HepG2 (cell line): ENCODE data around the gene CCDC97. TPM values are rescaled to one million over a fixed set of nuclear protein-coding genes. Genes with fewer than 3 reads are reported as not detected.
A peak's percentile ranks its signal among the peaks of the same experiment; 100 is the strongest.

Experiments used
- ATAC-seq: fragments of 200-7000 bp; cut with Tn5 transposase; 3 replicates; pipeline ENCODE4 v1.9.1; 2020; ENCODE audit warnings: mild to moderate bottlenecking, moderate library complexity
- BruUV-seq: library from RNA; stranded (reverse); fragments of 400-500 nt; replicated peaks from 2 replicates; lab custom pipeline; 2021; lab: Mats Ljungman, UMichigan
- CTCF ChIA-PET: fragments of 300-600 bp; formaldehyde crosslinking; extraction: SDS; loops from one replicate; lab custom pipeline; 2021; ENCODE audit warnings: low total read pairs, inconsistent platforms, low intra/inter-chr PET ratio; lab: Yijun Ruan, JAX
- POLR2A ChIA-PET: fragments of 350-600 bp; sonication (Branson Sonifier 250); formaldehyde crosslinking; loops from one replicate; lab custom pipeline; 2020; ENCODE audit warnings: antibody characterized with exemption, inconsistent platforms; lab: Yijun Ruan, JAX
- DNase-seq: peaks from one replicate; pipeline ENCODE4 v3.0.0-alpha.2; 2015; ENCODE audit warnings: low spot score
- FAIRE-seq: peaks from 3 replicates; lab custom pipeline; 2011; peaks lifted over from hg19 to GRCh38; lab: Jason Lieb, UNC
- H2AFZ ChIP-seq: one replicate; pipeline ENCODE4 v1.6.1; 2011; ENCODE audit warnings: low read length, inconsistent platforms
- H3K27ac ChIP-seq: fragments of 300-600 bp; 3 replicates; pipeline ENCODE4 v1.8.0; 2011; ENCODE audit warnings: mixed run types, mild to moderate bottlenecking, mixed read lengths, low read length, inconsistent platforms; ENCODE audit not compliant: insufficient read depth; ENCODE audit errors: extremely low read length
- H3K27me3 ChIP-seq, 2 experiments: fragments of 200-600 bp in 1 of 2; 2 replicates in 1 of 2; 3 replicates in 1 of 2; pipeline versions ENCODE4 v1.6.0 to v1.8.0; 2011; ENCODE audit warnings: low read length in 2 of 2, mild to moderate bottlenecking in 2 of 2, moderate library complexity in 2 of 2, inconsistent platforms in 1 of 2; ENCODE audit not compliant: insufficient read depth in 2 of 2, control insufficient read depth in 1 of 2
- H3K36me3 ChIP-seq, 2 experiments: fragments of 200-600 bp in 1 of 2; replicated peaks in 1 of 2; 2 replicates in 1 of 2; 3 replicates in 1 of 2; pipeline versions ENCODE4 v1.5.1 to v1.8.0; 2011; ENCODE audit warnings: low read length in 2 of 2, inconsistent platforms in 1 of 2; ENCODE audit not compliant: insufficient read depth in 2 of 2, control insufficient read depth in 1 of 2
- H3K4me1 ChIP-seq: 2 replicates; pipeline ENCODE4 v1.5.1; 2012; ENCODE audit warnings: low read length, inconsistent platforms; ENCODE audit not compliant: insufficient read depth
- H3K4me2 ChIP-seq: 2 replicates; pipeline ENCODE4 v1.6.0; 2011; ENCODE audit warnings: low read depth, low read length, inconsistent platforms
- H3K4me3 ChIP-seq, 3 experiments: fragments of 200-600 bp in 1 of 3; sonication (generic), shearing (Covaris generic) in 1 of 3; replicated peaks in 1 of 3; 2 replicates each; pipeline ENCODE4 v1.5.1; 2011 to 2016; ENCODE audit warnings: low read length in 3 of 3, inconsistent platforms in 2 of 3, low read depth in 2 of 3, mild to moderate bottlenecking in 2 of 3, control low read depth in 1 of 3, mixed read lengths in 1 of 3; ENCODE audit not compliant: insufficient read depth in 1 of 3
- H3K79me2 ChIP-seq: one replicate; pipeline ENCODE4 v1.6.1; 2011; ENCODE audit warnings: low read length, inconsistent platforms; ENCODE audit not compliant: insufficient read depth
- H3K9ac ChIP-seq: 2 replicates; pipeline ENCODE4 v1.6.0; 2011; ENCODE audit warnings: mild to moderate bottlenecking, low read depth, low read length, inconsistent platforms; ENCODE audit not compliant: insufficient read depth
- H3K9me3 ChIP-seq: 2 replicates; pipeline ENCODE4 v1.5.1; 2012; ENCODE audit warnings: mild to moderate bottlenecking, low read length
- H4K20me1 ChIP-seq: 2 replicates; pipeline ENCODE4 v1.6.0; 2011; ENCODE audit warnings: inconsistent platforms, mild to moderate bottlenecking, low read length, moderate library complexity; ENCODE audit not compliant: insufficient read depth
- ARNT2 ChIP-seq: sonication (generic); formaldehyde crosslinking; IDR thresholded peaks from 2 replicates; pipeline ENCODE4 v1.8.0; 2022; ENCODE audit warnings: mild to moderate bottlenecking, low read depth, missing genetic modification reagents, moderate library complexity
- FOXP1 ChIP-seq, 2 experiments: fragments of 450-650 bp in 1 of 2; IDR thresholded peaks; 2 replicates each; pipeline ENCODE4 v1.6.1; 2017 to 2018; ENCODE audit warnings: antibody characterized with exemption in 1 of 2
- MBD4 ChIP-seq: IDR thresholded peaks from 2 replicates; pipeline ENCODE4 v1.6.1; 2012; ENCODE audit warnings: low read length, inconsistent platforms, borderline replicate concordance
- MTA1 ChIP-seq: sonication (generic); formaldehyde crosslinking; IDR thresholded peaks from 2 replicates; pipeline ENCODE4 v1.4.0; 2020; ENCODE audit warnings: missing genetic modification reagents, mild to moderate bottlenecking, borderline replicate concordance
- NR2F2 ChIP-seq: IDR thresholded peaks from 2 replicates; pipeline ENCODE4 v1.6.1; 2012; ENCODE audit warnings: low read depth, inconsistent platforms, borderline replicate concordance
- POLR2A ChIP-seq, 2 experiments: IDR thresholded peaks; 2 replicates each; pipeline ENCODE4 v1.6.1; 2011; ENCODE audit warnings: low read depth in 2 of 2, low read length in 2 of 2, mild to moderate bottlenecking in 1 of 2, moderate library complexity in 1 of 2; ENCODE audit not compliant: insufficient read depth in 1 of 2
- SP1 ChIP-seq, 2 experiments: fragments of 450-650 bp in 1 of 2; sonication (generic) in 1 of 2; formaldehyde crosslinking in 1 of 2; IDR thresholded peaks; 2 replicates each; pipeline versions ENCODE4 v1.4.0 to v1.6.1; 2016 to 2020; ENCODE audit warnings: missing genetic modification reagents in 1 of 2
- SRSF1 ChIP-seq: fragments of 200-400 bp; formaldehyde crosslinking; optimal IDR thresholded peaks from 2 replicates; pipeline ENCODE3; 2017; ENCODE audit warnings: mild to moderate bottlenecking, low read depth, low read length, moderate library complexity
- TBP ChIP-seq: sonication (generic); formaldehyde crosslinking; IDR thresholded peaks from 2 replicates; pipeline ENCODE4 v1.5.0; 2020; ENCODE audit warnings: missing genetic modification reagents
- TSC22D2 ChIP-seq: sonication (generic); formaldehyde crosslinking; IDR thresholded peaks from 2 replicates; pipeline ENCODE4 v1.5.1; 2020; ENCODE audit warnings: missing genetic modification reagents, mild to moderate bottlenecking, borderline replicate concordance
- ZFP82 ChIP-seq: sonication (generic); formaldehyde crosslinking; IDR thresholded peaks from 2 replicates; pipeline ENCODE4 v1.5.1; 2020; ENCODE audit warnings: mild to moderate bottlenecking, missing genetic modification reagents, borderline replicate concordance
- ZFP90 ChIP-seq: sonication (generic); formaldehyde crosslinking; IDR thresholded peaks from 2 replicates; pipeline ENCODE4 v1.8.0; 2022; ENCODE audit warnings: missing genetic modification reagents, mild to moderate bottlenecking, inconsistent platforms, borderline replicate concordance
- ZMAT5 ChIP-seq: sonication (generic); formaldehyde crosslinking; IDR thresholded peaks from 2 replicates; pipeline ENCODE4 v1.5.0; 2020; ENCODE audit warnings: mild to moderate bottlenecking, low read depth, missing genetic modification reagents, borderline replicate concordance
- ZNF232 ChIP-seq: sonication (generic); formaldehyde crosslinking; IDR thresholded peaks from 2 replicates; pipeline ENCODE4 v1.4.0; 2020; ENCODE audit warnings: missing genetic modification reagents, borderline replicate concordance
- ZNF3 ChIP-seq: IDR thresholded peaks from 2 replicates; pipeline ENCODE4 v1.7.0; 2017; ENCODE audit warnings: inconsistent platforms
- ZNF484 ChIP-seq: sonication (generic); formaldehyde crosslinking; IDR thresholded peaks from 2 replicates; pipeline ENCODE4 v1.5.1; 2020; ENCODE audit warnings: mild to moderate bottlenecking, low read depth, missing genetic modification reagents, borderline replicate concordance
- ZNF775 ChIP-seq: sonication (generic); formaldehyde crosslinking; IDR thresholded peaks from 2 replicates; pipeline ENCODE4 v1.4.0; 2020; ENCODE audit warnings: missing genetic modification reagents, mild to moderate bottlenecking, moderate library complexity, borderline replicate concordance
- ZNF850 ChIP-seq: sonication (generic); formaldehyde crosslinking; conservative IDR thresholded peaks from 2 replicates; pipeline ENCODE4 v1.9.0; 2021; ENCODE audit warnings: mild to moderate bottlenecking, missing genetic modification reagents
- ZSCAN29 ChIP-seq: sonication (generic); formaldehyde crosslinking; conservative IDR thresholded peaks from 2 replicates; pipeline ENCODE4 v1.4.0; 2020; ENCODE audit warnings: mild to moderate bottlenecking, missing genetic modification reagents
- ZZZ3 ChIP-seq: sonication (generic); formaldehyde crosslinking; IDR thresholded peaks from 2 replicates; pipeline ENCODE4 v1.4.0; 2020; ENCODE audit warnings: missing genetic modification reagents, mild to moderate bottlenecking, borderline replicate concordance
- WGBS: methylation state at CpG from one replicate; pipeline ENCODE4 v1.1.6; 2017; ENCODE audit warnings: low lambda C conversion rate; 5-methylcytosine and 5-hydroxymethylcytosine counted together
- in situ Hi-C: cut with HindIII; loops from 2 replicates; pipeline ENCODE4 v1.10.0; 2017; ENCODE audit warnings: low pct_unique_long_range_greater_than_20kb; ENCODE audit not compliant: extremely low pct_ligation_motif_present
- intact Hi-C: fragments of 100-400 bp; cut with micrococcal nuclease; formaldehyde crosslinking; loops from one replicate; pipeline ENCODE4 v1.10.0; 2022; ENCODE audit not compliant: unreplicated experiment
- polyA plus RNA-seq, 8 experiments: library from polyadenylated mRNA; depleted of rRNA in 3 of 8; stranded (reverse) in 7 of 8; unstranded in 1 of 8; fragments of >200 nt; fragmentation: Illumina TruSeq in 4 of 8; extraction: Trizol in 4 of 8; gene quantifications; 2 replicates each; pipeline versions ENCODE4 v1.2.1 to v1.2.3, GENCODE V29; 2011 to 2016; ENCODE audit warnings: low read depth in 4 of 8, missing spikeins in 1 of 8, mixed read lengths in 1 of 8; ENCODE audit not compliant: insufficient read depth in 1 of 8
- total RNA-seq, 5 experiments: library from RNA; depleted of rRNA; stranded (reverse); fragments of >200 nt; fragmentation: Illumina TruSeq; extraction: Trizol; gene quantifications; 2 replicates each; pipeline ENCODE4 v1.2.3, GENCODE V29; 2016; ENCODE audit warnings: low read depth in 1 of 5
- TF ChIP-seq, protein P1 (sequence below): sonication (generic); formaldehyde crosslinking; IDR thresholded peaks from 2 replicates; pipeline ENCODE4 v1.4.0; 2020; ENCODE audit warnings: missing genetic modification reagents, borderline replicate concordance

Gene CCDC97
- total and polyA plus RNA-seq, 2 of the 13 experiments (the other 11 are each of a cell fraction or from before 2014, with no cell fraction given): 6.2 to 7.3 TPM

DNA sequence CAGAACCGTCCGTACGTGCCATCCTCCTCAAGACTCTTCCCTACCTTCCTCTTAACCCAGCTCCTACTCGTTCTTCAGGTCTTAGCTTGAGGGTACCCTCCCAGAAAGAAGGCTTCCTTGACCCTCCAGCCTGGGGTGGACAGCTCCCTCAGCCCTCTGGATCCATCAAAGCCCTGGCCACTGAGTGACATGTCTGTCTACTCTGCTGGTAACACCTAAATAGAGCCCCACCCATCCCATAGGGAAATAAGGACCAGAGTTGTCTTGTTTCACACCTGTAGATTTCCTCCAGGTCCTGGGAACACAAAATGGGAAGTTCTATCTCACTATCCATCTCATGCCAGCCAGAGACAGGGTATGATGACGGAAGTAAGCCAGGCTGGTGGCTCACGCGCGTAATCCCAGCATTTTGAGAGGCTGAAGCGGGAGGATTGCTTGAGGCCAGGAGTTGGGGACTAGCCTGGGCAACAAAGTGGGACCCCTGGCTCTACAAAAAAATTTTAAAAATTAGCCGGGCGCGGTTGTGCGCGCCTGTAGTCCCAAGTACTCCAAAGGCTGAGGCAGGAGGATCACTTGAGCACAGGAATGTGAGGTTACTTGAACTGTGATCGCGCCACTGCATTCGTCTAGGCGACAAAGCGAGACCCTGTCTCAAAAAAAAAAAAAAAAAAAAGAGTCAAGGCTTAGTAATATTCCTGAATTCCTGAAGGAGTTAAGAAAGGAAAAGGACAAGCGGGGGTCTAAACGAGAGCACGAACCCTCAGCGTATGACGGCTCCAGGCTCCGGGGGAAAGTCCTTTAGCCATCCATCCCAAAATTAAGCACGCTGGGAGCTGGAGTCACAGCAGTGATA, 566 bp upstream of the CCDC97 start:
- Histone ChIP-seq H3K79me2 (peaks cover 25% of the 10 kb centered on the region), H3K4me2 (peak overlapping the region; percentile 84), H3K4me3 (peak overlapping the region; percentile 72 to 90 (median 85)), H3K4me1 (peaks cover 28% of the 10 kb centered on the region), H3K9me3 (no peaks in the 10 kb centered on the region), H3K27ac (peak overlapping the region; percentile 91), H3K36me3 (peaks cover 27 to 44% of the 10 kb centered on the region in 2 experiments), H4K20me1 (no peaks in the 10 kb centered on the region), H2AFZ (no peak overlapping the region), H3K27me3 (no peaks in the 10 kb centered on the region), H3K9ac (peak overlapping the region; percentile 90)
- FAIRE-seq: peak; percentile 12
- ChIA-PET CTCF (interaction anchor here (0.7 to 1.5 kb wide), 4 partner anchors 43 to 183 kb away, joined by 3 to 6 read pairs (median 4); no protein-coding TSS in a partner anchor), POLR2A (interaction anchor here (1.2 to 5.3 kb wide), 6 partner anchors 11 to 105 kb away, joined by 4 to 55 read pairs (median 8); partner anchors contain the start of genes HNRNPUL1 and TGFB1)
- in situ Hi-C loops (loop anchor here (5.0 kb wide), 2 partner anchors 42 to 43 kb away; partner anchors contain the start of gene TGFB1), intact Hi-C loops (loop anchor here (2.0 kb wide), 1 partner anchor 47 kb away; no protein-coding TSS in a partner anchor)
- no peak for DNase-seq
- 29% methylated on average over 26 of the region's 26 CpGs for WGBS
- BruUV-seq: TSS peak; percentile 77
- ATAC-seq: peak; percentile 21
- TF ChIP-seq NR2F2 (peak; percentile 5; the same call in 1 of the 2 replicates), MTA1 (CRISPR knock-in tag) (no peak), ZZZ3 (CRISPR knock-in tag) (no peak), TBP (CRISPR knock-in tag) (no peak), ZNF3 (CRISPR knock-in tag) (no peak), ZNF232 (CRISPR knock-in tag) (no peak), MBD4 (no peak), ZNF484 (CRISPR knock-in tag) (no peak), ZNF850 (CRISPR knock-in tag) (no peak), ZNF775 (0 out of 2 replicates have a peak, but pooled peaks have one; percentile 1), ZMAT5 (CRISPR knock-in tag) (no peak), SP1 (IDR thresholded peaks at IDR 0.05) (no peak), SP1 (CRISPR knock-in tag; IDR thresholded peaks at IDR 0.05) (no peak), ZFP90 (0 out of 2 replicates have a peak, but pooled peaks have one; percentile 9), POLR2A (IDR thresholded peaks at IDR 0.05; ENCODE audit: insufficient read depth in 1 of 2, low read depth in 2 of 2, low read length in 2 of 2) (peak in 1 of 2 experiments; percentile 26; a peak in 1 of 4 replicates), FOXP1 (IDR thresholded peaks at IDR 0.05) (no peak), FOXP1 (CRISPR knock-in tag; IDR thresholded peaks at IDR 0.05) (no peak), SRSF1 (peak; percentile 11), ZSCAN29 (CRISPR knock-in tag) (0 out of 2 replicates have a peak, but pooled peaks have one; percentile 11), ZFP82 (CRISPR knock-in tag) (no peak), ARNT2 (CRISPR knock-in tag) (peak; percentile 19; the same call in 1 of the 2 replicates), TSC22D2 (CRISPR knock-in tag) (no peak)
- TF ChIP-seq, protein P1, sequence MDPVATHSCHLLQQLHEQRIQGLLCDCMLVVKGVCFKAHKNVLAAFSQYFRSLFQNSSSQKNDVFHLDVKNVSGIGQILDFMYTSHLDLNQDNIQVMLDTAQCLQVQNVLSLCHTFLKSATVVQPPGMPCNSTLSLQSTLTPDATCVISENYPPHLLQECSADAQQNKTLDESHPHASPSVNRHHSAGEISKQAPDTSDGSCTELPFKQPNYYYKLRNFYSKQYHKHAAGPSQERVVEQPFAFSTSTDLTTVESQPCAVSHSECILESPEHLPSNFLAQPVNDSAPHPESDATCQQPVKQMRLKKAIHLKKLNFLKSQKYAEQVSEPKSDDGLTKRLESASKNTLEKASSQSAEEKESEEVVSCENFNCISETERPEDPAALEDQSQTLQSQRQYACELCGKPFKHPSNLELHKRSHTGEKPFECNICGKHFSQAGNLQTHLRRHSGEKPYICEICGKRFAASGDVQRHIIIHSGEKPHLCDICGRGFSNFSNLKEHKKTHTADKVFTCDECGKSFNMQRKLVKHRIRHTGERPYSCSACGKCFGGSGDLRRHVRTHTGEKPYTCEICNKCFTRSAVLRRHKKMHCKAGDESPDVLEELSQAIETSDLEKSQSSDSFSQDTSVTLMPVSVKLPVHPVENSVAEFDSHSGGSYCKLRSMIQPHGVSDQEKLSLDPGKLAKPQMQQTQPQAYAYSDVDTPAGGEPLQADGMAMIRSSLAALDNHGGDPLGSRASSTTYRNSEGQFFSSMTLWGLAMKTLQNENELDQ (CRISPR knock-in tag): no peak
